Activated T-helper 1 cell treated with anti-CD3 and anti-CD28 coated beads, Interleukin-12 subunit alpha, Interleukin-12 subunit beta, Interleukin-2, Interleukin-4 antibody, amounts not matched to agents 30 ng/mL and 10 ng/mL and 1 ng/mL, durations not matched to agents 14 hours and 24 hours and 36 hours (primary cell): ENCODE data around the gene TOMM34. TPM values are rescaled to one million over a fixed set of nuclear protein-coding genes. Genes with fewer than 3 reads are reported as not detected.

Experiments used
- DNase-seq: peaks from one replicate; pipeline ENCODE4 v3.0.0; 2021; ENCODE audit warnings: low spot score
- H3K27ac Mint-ChIP-seq: one replicate; pipeline ENCODE4 v1.8.0; 2021; ENCODE audit warnings: mild to moderate bottlenecking, mixed read lengths
- H3K27me3 Mint-ChIP-seq: one replicate; pipeline ENCODE4 v1.8.0; 2022; ENCODE audit warnings: mild to moderate bottlenecking, moderate library complexity, mixed read lengths; ENCODE audit not compliant: insufficient read depth
- H3K36me3 Mint-ChIP-seq: one replicate; pipeline ENCODE4 v1.8.0; 2021; ENCODE audit warnings: low read depth, mixed read lengths
- H3K4me1 Mint-ChIP-seq: one replicate; pipeline ENCODE4 v1.8.0; 2021; ENCODE audit warnings: low read depth, mixed read lengths
- H3K4me3 Mint-ChIP-seq: one replicate; pipeline ENCODE4 v1.8.0; 2021; ENCODE audit warnings: mild to moderate bottlenecking, moderate library complexity, mixed read lengths
- H3K9me3 Mint-ChIP-seq: one replicate; pipeline ENCODE4 v1.8.0; 2021; ENCODE audit warnings: mixed read lengths
- intact Hi-C: fragments of 100-400 bp; cut with micrococcal nuclease; formaldehyde crosslinking; loops from one replicate; pipeline ENCODE4 v1.15.1; 2024
- total RNA-seq: library from RNA; stranded (reverse); gene quantifications from 2 replicates; pipeline ENCODE4 v1.2.3, GENCODE V29; 2022

The TOMM34 gene
- total RNA-seq, 1 donor from 2014 or later, result 55.4 TPM

- H3K4me1 Mint-ChIP-seq, result peaks cover 71% of the 10 kb centered on the region
- peak overlapping the region; percentile 99 for H3K4me3 Mint-ChIP-seq
These were observed 527 bp downstream of the TOMM34 start for GRCh38 chr20:44959638-44960102.

GRCh38 chr20:44959082-44959637 lies 1.0 kb downstream of the TOMM34 start:
- Mint-ChIP-seq H3K27ac (peak overlapping the region; percentile 100), H3K36me3 (peaks cover 48% of the 10 kb centered on the region), H3K4me3 (peak overlapping the region; percentile 99), H3K27me3 (no peaks in the 10 kb centered on the region), H3K4me1 (peaks cover 72% of the 10 kb centered on the region), H3K9me3 (no peaks in the 10 kb centered on the region)
- no peak for DNase-seq
- intact Hi-C loops, result loop anchor here (1.0 kb wide), 5 partner anchors 11 to 73 kb away; no protein-coding TSS in a partner anchor

More at GRCh38 chr20:44959638-44960102, 527 bp downstream of the TOMM34 start:
- Mint-ChIP-seq H3K27me3 (no peaks in the 10 kb centered on the region), H3K36me3 (peaks cover 45% of the 10 kb centered on the region), H3K9me3 (no peaks in the 10 kb centered on the region), H3K27ac (peak overlapping the region; percentile 100)
- DNase-seq, result peak; percentile 37
- intact Hi-C loops, result loop anchor here (1.0 to 10.0 kb wide), 10 partner anchors 11 to 1447 kb away; partner anchors contain the start of genes ELMO2, OSER1, PCIF1 and PIGT

GRCh38 chr20:44958276-44958675 lies 1.9 kb downstream of the TOMM34 start:
- H3K36me3 Mint-ChIP-seq, result peaks cover 57% of the 10 kb centered on the region
- intact Hi-C loops, result no loop called here
- no peak for DNase-seq

GRCh38 chr20:44956410-44956809 lies 3.8 kb downstream of the TOMM34 start:
- no peak for DNase-seq
- Mint-ChIP-seq H3K4me1 (peaks cover 66% of the 10 kb centered on the region), H3K4me3 (peak overlapping the region; percentile 25), H3K36me3 (peaks cover 76% of the 10 kb centered on the region), H3K9me3 (no peaks in the 10 kb centered on the region), H3K27ac (no peak overlapping the region), H3K27me3 (no peaks in the 10 kb centered on the region)
- intact Hi-C loops, result no loop called here

More at GRCh38 chr20:44958276-44958675, 1.9 kb downstream of the TOMM34 start:
- Mint-ChIP-seq H3K27me3 (no peaks in the 10 kb centered on the region), H3K4me1 (peaks cover 72% of the 10 kb centered on the region), H3K27ac (no peak overlapping the region), H3K9me3 (no peaks in the 10 kb centered on the region), H3K4me3 (peak overlapping the region; percentile 99)

- no peak for DNase-seq
- Mint-ChIP-seq H3K9me3 (no peaks in the 10 kb centered on the region), H3K27me3 (no peaks in the 10 kb centered on the region), H3K4me1 (peaks cover 56% of the 10 kb centered on the region), H3K27ac (no peak overlapping the region), H3K36me3 (peaks cover 84% of the 10 kb centered on the region), H3K4me3 (no peak overlapping the region)
- intact Hi-C loops, result no loop called here
These were observed 4.9 kb downstream of the TOMM34 start for GRCh38 chr20:44955270-44955669.

GRCh38 chr20:44954211-44954610 lies 6.0 kb downstream of the TOMM34 start:
- no peak for DNase-seq
- Mint-ChIP-seq H3K27me3 (no peaks in the 10 kb centered on the region), H3K4me1 (peaks cover 52% of the 10 kb centered on the region), H3K4me3 (no peak overlapping the region), H3K27ac (no peak overlapping the region), H3K36me3 (peaks cover 88% of the 10 kb centered on the region), H3K9me3 (no peaks in the 10 kb centered on the region)
- intact Hi-C loops, result no loop called here

GRCh38 chr20:44952731-44953130 lies 7.5 kb downstream of the TOMM34 start:
- H3K9me3 Mint-ChIP-seq, result no peaks in the 10 kb centered on the region
- no peaks in the 10 kb centered on the region for H3K27me3 Mint-ChIP-seq
- H3K4me1 Mint-ChIP-seq, result peaks cover 37% of the 10 kb centered on the region
- H3K36me3 Mint-ChIP-seq, result peaks cover 81% of the 10 kb centered on the region
- intact Hi-C loops, result no loop called here
- no peak for DNase-seq
- no peak overlapping the region for H3K4me3 Mint-ChIP-seq
- no peak overlapping the region for H3K27ac Mint-ChIP-seq

GRCh38 chr20:44950368-44950767 lies 9.8 kb downstream of the TOMM34 start:
- Mint-ChIP-seq H3K9me3 (no peaks in the 10 kb centered on the region), H3K27ac (no peak overlapping the region), H3K36me3 (peaks cover 79% of the 10 kb centered on the region), H3K4me3 (no peak overlapping the region), H3K27me3 (no peaks in the 10 kb centered on the region), H3K4me1 (peaks cover 24% of the 10 kb centered on the region)
- intact Hi-C loops, result no loop called here
- no peak for DNase-seq

- peaks cover 17% of the 10 kb centered on the region for H3K4me1 Mint-ChIP-seq
- H3K27me3 Mint-ChIP-seq, result no peaks in the 10 kb centered on the region
- H3K9me3 Mint-ChIP-seq, result no peaks in the 10 kb centered on the region
- no peak for DNase-seq
- no peak overlapping the region for H3K4me3 Mint-ChIP-seq
- peaks cover 78% of the 10 kb centered on the region for H3K36me3 Mint-ChIP-seq
- intact Hi-C loops, result no loop called here
- no peak overlapping the region for H3K27ac Mint-ChIP-seq
These were observed 11.7 kb downstream of the TOMM34 start for GRCh38 chr20:44948513-44948912.

GRCh38 chr20:44948107-44948506 lies 12.1 kb downstream of the TOMM34 start:
- DNase-seq, result no peak
- peaks cover 13% of the 10 kb centered on the region for H3K4me1 Mint-ChIP-seq
- peaks cover 76% of the 10 kb centered on the region for H3K36me3 Mint-ChIP-seq
- intact Hi-C loops, result no loop called here
- no peak overlapping the region for H3K27ac Mint-ChIP-seq
- no peaks in the 10 kb centered on the region for H3K9me3 Mint-ChIP-seq
- H3K27me3 Mint-ChIP-seq, result no peaks in the 10 kb centered on the region
- H3K4me3 Mint-ChIP-seq, result no peak overlapping the region

- no peak overlapping the region for H3K27ac Mint-ChIP-seq
- no peaks in the 10 kb centered on the region for H3K9me3 Mint-ChIP-seq
- intact Hi-C loops, result no loop called here
- H3K36me3 Mint-ChIP-seq, result peaks cover 72% of the 10 kb centered on the region
- H3K4me1 Mint-ChIP-seq, result peaks cover 4% of the 10 kb centered on the region
- DNase-seq, result no peak
- no peaks in the 10 kb centered on the region for H3K27me3 Mint-ChIP-seq
- H3K4me3 Mint-ChIP-seq, result no peak overlapping the region
These were observed 13.8 kb downstream of the TOMM34 start for GRCh38 chr20:44946271-44946852.

- H3K4me1 Mint-ChIP-seq, result peaks cover 3% of the 10 kb centered on the region
- H3K36me3 Mint-ChIP-seq, result peaks cover 68% of the 10 kb centered on the region
- no peak overlapping the region for H3K4me3 Mint-ChIP-seq
- intact Hi-C loops, result no loop called here
- no peak for DNase-seq
- H3K9me3 Mint-ChIP-seq, result no peaks in the 10 kb centered on the region
- H3K27me3 Mint-ChIP-seq, result no peaks in the 10 kb centered on the region
- no peak overlapping the region for H3K27ac Mint-ChIP-seq
These were observed 14.9 kb downstream of the TOMM34 start for GRCh38 chr20:44945261-44945660.

- H3K27me3 Mint-ChIP-seq, result no peaks in the 10 kb centered on the region
- intact Hi-C loops, result no loop called here
- no peaks in the 10 kb centered on the region for H3K9me3 Mint-ChIP-seq
- H3K36me3 Mint-ChIP-seq, result peaks cover 62% of the 10 kb centered on the region
- no peak overlapping the region for H3K27ac Mint-ChIP-seq
- H3K4me1 Mint-ChIP-seq, result no peaks in the 10 kb centered on the region
- no peak for DNase-seq
- H3K4me3 Mint-ChIP-seq, result no peak overlapping the region
These were observed 16.4 kb downstream of the TOMM34 start for GRCh38 chr20:44943828-44944227.
